ENCODE measurements around the gene JHY.

The JHY gene

DNA sequence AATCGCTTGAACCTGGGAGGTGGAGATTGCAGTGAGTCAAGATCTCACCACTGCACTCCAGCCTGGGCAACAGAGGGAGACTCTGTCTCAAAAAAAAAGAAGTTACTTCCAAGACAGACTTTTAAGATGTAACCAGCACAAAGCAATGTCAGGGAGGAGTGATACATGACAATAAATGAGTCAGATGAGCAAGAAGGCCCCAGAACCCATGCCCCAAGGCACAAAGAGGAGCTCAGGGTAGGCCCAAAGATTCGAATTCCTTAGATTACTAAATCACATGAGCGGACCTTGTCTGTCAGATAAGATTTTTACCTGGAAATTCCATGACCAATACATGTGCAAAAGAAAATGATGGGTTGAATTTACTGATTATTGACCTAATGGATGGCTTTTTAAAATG is 10.5 kb upstream of the JHY start:
- no peak for DNase-seq

DNA sequence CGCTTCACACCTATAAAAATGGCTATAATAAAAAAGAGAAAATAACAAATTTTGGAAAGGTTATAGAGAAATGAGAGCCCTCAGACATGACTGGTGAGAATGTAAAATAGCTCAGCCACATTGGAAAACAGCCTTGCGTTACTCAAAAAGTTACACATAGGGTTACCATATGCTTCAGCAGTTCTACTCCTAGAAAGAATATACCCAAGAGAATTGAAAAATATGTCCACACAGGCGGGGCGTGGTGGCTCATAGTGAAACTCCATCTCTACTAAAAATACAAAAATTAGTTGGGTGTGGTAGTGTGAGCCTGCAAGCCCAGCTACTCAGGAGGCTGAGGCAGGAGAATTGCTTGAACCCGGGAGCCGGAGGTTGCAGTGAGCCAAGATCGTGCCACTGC is 7.6 kb upstream of the JHY start:
- no peak for DNase-seq

DNA sequence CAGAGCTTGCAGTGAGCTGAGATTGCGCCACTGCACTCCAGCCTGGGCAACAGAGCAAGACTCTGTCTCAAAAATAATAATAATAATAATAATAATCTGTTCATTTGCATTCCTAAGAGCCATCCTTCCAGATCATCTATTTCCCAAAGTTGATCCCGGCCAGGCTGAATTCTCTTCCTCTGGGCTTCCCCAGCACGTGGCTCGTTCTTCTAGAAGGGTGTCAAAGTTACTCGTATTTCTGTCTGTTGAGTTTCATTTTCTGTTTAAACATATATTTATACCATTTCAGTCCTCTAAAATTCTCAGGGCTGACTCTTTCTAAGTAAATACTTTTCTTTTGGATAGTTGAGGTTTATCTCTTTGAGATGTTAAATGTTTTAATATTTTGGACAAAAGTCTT is 4.8 kb upstream of the JHY start:
- DNase-seq, result no peak

DNA sequence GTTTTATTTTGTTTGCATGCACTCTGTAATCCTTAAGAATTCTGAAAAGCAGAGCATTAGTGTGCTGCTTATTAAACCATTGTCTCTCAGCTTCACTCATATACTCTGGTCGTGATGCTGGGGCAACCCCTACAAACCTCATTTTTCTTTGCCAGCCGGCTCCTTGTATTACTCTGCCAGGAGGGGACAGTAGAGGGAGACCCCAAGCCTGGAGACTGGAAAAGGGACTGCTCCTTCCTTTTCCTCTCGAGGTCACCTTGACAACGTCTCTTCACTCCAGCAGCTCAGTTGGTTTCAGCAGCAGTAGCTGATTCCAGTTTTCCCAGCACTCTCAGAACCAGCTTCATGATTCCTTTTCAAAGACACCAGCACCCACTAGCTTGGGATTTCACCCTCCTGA is 2.8 kb upstream of the JHY start:
- no peak for DNase-seq

DNA sequence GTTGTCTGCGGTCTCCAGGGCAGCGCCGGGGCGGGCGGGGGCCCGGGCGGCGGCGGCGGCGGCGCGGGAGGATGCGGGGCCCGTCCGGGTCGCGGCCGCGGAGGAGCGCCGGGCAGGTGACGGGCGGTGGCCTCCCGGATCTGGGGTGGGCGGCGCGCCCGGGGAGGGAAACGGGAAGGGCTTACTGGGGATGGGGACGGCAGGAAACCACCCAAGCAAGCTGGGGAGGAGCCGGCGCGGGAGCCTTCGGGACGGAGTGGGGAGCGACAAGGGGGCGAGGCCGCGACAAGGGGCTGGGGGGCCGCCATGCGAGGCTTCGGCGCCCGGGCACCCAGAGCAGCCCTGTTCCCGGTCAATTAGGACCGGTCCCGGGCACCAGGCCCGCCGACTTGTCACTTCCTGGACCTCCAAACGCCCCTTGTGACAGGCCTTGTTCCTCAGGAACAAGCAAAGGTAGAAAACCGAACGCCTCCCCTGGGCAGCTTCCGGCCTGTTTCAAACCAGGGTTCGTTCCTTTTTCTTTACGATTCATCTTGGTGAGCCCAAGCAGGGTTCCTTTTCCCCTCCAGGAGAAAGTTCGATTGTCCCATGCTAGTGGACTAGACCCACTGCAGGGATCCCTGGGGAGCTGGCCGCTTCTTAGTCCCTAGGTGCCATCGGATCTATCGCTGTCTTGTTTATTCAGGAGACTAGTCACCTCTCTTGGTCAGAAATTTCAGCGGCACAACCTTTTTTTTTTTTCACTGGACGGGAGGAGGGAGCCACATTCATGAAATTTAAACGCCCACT is 492 bp downstream of the JHY start:
- peak; percentile 83 for DNase-seq

DNA sequence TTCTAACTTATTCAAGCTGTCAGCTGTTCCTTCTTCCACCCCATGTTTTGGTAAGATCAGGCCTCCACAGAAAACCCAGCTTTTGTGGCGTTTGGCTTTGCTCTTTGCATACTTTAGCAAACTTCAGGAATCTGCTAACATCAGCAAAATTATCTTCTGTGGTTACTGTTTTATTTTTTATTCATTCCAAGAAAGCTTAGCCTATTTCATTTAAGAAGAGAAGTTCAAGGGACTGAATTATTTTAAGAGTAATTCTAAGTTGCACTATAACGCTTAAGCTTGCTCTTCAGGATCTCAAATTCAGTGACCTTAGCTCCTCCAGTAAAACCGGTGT is 1.1 kb downstream of the JHY start:
- DNase-seq, result no peak

DNA sequence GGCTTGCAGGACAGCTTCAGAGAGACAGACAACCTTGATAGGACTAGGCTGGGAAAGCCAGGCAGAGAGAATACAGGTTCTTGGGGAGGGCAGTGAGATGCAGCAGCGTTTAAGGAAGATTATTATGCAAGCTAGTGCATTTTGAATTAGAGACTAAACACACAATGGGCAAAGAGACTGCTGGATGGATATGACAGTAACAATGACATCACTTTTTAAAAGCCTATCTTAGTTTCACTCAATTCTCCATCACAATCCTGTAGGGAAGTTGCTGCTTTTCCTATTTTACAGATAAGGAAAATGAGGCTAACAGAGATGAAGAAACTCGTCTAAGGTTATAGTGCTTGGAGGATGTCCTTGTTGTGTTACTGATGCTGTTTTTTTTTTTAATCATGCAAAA is 5.6 kb downstream of the JHY start:
- no peak for DNase-seq

DNA sequence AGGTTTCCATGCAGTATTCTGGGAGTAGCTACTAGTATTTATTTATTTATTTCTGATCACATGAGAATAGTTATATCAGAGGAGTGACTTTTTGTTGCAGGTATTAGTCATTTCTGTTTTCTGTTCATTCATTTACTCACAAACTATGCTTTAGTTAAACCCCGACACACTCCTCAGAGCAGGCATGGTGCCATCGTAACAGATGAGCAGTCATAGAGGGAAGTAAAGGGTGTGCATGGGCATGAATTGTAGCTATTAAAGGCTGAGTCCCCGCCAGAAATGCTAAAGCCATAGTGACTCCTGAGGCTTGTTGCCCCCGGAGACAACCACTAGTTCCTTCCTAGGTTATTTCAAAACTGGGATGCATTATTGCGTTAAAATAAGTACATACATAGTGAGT is 10.6 kb downstream of the JHY start:
- no peak for DNase-seq

DNA sequence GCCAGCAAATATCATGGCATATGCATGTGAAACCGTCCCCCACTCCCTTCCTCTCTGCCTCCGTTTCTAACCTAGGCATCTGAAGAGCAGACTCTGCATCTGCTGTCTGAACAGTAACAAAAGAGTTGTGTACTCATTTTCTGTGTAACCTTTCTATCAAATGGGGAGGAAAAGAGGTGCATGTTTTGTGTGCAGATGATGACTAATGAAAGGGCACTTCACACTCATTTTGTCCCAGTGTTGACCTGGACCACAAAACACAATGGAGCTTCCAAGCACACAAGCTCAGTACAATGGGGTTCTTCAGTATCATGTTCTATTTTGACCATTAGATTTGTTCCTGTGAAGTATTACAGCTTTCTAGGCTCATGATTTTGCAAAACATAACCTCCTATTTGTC is 13.0 kb downstream of the JHY start:
- no peak for DNase-seq

DNA sequence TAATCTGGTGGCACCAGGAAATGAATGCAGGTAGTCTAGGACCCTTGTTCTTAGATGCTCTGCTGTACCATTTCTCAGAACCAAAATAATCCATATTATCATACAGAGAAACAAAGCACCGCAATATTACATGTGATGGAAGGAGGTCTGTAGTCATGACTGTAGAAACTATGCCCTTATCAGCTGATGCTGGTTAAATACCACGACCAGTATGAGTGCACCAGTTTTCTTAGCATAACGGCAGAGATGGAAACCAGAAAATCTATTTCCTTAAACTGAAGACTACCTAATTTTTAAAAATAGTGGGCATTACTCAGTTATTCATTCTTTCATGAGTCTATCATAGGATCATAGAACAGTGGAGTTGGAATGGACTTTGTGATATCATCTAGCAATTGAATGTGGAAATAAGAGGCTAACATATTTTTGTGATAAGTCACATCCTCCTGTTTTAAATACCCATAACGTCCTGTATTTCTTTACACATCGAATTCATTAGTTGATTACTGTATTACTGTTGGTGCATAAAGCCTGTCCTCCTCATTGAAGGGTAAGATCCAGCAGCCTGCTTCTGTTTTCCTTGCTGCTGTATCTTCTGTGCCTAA is 15.1 kb downstream of the JHY start:
- no peak for DNase-seq

DNA sequence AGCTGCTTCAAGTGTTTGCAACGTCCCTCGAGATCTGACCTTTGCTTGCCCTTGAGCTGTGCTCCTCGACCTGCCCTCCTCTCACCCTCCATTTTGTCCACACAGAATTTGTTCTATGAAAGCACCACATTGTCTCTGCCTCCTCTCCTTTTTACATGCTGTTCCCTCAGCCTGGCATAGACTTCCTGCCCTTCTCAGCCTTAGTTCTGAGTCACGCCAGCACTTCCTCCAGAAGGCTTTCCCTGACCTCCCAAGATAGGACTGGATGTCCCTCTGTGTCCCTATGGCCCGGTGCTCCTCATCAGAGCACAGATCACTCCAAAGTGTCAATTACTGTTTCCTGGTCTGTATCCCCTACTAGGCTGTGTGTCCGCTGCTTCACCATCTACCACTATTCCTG is 16.2 kb downstream of the JHY start:
- DNase-seq, result no peak

DNA sequence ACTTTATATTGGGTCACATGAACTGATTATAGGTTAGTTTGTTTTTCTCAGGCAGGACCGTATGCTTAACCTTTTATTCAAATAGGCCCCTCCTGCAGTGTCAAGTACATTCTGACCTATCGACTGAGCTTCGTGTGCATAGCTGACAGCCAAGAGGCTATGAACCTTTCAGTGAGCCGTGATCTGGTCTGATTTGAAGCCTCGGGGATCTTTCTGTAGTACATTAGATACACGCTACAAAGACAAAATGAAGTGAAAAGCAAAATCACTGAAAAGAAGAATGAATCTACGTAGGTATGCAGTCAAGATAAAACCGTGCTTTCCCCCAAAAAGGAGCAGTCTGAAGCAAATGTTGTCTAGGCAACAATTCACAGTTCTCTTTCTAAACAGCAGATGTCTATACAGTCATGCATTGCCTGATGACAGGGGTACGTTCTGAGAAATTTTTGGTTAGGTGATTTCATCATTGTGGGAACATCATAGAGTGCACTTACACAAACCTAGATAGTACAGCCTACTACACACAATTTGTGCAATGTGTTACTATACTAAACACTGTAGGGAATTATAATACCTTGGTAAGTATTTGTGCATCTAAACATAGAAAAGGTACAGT is 18.1 kb downstream of the JHY start:
- DNase-seq, result peak; percentile 64

DNA sequence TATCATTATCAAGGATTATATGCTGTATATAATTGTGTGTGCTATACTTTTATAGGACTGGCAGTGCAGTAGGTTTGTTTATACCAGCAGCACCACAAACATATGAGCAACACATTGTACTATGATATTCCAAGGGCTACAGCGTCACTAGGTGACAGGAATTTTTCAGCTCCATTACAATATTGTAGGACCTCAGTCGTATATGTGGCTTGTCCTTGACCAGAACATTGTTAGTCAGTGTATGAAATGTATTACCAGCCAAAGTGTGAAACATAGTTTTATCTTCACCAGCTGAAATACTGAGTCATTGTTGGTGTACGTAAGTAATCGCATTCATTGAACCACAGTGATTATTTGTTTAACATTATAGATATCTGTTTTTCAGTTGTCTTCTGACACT is 20.4 kb downstream of the JHY start:
- no peak for DNase-seq

DNA sequence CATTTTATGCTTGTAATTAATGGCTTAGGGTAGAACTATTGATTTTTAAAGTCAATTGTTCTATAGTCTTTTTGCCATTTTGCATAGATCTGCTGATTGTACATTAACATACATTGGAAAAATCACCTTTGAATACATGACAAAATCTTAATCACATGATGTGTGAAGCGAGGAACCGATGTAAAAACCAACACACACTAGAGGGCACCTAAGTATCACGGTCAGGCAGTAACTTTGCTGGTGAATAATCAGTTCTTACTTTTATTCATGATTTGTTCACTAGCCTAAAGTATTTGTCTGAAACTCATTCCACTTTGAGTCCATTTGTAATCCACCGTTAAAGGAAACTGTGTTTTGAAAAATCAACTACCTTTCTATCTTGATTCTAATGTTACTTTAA is 28.2 kb downstream of the JHY start:
- DNase-seq, result no peak

DNA sequence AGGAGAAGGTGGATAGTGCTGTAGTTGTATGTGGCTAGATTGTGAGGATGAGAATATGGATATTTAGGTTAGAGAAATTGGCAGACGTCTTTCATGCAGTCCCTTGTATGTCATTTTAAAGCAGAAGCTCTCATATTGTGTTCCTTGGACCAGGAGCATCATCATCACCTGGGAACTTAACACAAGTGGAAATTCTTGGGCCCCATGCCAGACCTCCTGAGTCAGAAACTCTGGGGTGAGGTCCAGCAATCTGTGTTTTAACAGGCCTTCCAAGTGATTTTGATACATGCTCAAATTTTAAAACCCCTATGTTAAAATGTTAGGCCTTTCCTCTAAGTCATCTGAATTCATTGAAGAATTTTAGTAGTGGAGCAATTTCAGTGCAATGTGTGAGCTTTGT is 34.8 kb downstream of the JHY start:
- DNase-seq, result no peak

DNA sequence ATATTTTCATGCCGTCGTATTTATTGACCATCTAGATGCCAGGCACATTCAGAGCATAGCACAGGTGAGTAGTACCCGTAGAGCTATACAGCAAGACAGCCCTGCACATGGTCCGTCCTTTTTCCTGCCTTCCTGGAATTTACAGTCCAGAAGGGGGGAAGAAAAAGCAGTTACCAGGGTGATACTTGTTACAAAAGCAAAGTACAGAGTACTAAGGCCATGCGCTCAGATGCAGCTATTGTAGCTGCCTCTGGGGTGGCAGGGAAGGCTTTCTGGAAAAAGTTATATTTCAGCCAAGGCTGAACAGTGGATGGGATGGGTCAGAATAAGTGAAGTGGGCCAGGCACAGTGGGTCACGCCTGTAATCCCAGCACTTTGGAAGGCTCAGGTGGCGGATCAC is 36.2 kb downstream of the JHY start:
- DNase-seq, result no peak

DNA sequence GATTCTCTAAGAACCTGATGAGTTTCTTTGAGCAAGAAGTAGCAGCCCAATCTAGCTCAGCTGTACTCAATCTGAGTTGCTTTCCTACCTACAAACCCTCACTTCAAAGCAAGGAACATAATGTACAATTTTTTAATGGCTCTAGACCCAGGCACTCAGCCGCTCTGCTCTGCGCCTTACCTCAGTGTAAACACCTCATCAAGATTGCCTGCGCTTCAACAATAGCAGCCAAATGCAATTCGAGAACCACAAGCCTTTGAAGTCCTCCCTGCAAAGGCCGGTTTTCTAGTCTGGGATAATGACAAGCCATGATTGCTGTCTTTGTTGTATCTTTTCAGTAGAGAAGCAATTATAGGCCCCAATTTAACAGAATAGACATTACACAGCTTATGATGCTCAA is 38.0 kb downstream of the JHY start:
- DNase-seq, result no peak

DNA sequence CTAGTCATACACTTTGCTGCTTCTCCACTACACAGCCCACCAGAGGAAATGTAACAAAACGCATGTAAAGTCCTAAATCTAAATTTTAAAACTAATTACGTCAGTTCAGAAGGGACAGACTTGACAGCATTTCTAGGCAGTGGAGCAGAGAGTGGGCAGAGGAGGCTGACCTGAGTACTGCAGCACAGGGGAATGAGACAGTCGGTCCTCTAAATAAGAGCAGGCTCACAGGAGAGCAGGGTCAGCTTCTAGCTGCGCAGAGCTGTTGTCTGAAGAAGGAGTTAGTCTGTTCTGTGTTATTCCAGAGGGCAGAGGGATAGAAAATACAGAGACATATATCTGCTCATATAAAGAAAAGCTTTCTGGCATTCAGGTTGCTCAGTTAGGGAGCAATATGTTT is 40.3 kb downstream of the JHY start:
- no peak for DNase-seq

DNA sequence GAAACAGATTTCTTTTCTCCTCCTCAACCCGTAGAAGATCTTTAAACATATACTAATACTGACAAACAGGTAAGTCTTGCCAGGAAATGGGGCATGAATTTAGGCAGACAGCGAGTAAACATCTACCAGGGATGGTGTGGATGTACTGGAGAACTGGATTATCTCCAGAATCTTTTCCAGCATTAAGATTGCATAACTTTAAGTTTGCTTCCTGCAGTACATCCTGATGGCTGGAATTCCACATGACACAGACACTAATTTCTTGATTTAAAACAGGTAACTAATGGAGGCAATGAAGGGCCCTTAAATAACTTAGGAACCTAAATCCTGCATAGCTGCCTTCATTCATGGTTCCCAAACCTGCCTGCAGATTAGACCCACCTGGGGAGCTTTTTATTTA is 40.7 kb downstream of the JHY start:
- no peak for DNase-seq

DNA sequence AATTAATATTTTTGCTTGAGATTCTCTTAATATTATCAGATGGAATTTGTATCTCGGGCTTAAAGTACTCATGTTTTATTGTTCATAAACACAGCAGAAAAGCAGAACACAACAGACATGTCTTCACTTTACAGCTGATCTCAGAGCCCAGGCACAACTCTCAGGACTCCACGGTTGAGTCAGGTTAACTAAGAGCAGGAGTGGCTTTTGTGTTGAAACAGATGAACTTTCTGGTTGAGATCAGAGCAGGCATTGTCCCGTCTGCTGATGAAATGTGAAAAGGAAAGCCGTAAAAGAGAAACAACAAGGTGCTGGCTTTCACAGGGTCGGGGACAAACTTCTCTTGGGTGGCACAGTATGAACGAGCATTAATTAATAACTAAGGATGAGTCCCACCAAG is 49.0 kb downstream of the JHY start:
- DNase-seq, result no peak

DNA sequence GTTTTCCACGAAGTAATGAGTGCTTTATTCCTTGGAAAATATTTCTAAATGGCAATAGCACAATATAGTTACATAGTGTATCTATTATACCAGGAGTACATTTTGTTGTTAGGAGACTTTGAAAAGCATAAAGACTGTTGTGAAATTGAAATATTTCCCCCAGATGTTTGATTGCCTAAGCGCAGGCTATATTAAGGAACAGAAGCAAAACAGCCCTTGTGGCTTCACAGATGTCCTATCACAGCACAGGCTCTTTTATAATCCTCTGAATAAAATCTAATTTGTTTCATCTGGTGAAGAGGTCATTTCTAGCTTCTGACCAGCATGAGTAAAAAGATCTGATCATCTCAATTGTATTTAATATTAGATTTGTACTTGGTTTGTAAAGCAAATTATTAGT is 50.9 kb downstream of the JHY start:
- no peak for DNase-seq

DNA sequence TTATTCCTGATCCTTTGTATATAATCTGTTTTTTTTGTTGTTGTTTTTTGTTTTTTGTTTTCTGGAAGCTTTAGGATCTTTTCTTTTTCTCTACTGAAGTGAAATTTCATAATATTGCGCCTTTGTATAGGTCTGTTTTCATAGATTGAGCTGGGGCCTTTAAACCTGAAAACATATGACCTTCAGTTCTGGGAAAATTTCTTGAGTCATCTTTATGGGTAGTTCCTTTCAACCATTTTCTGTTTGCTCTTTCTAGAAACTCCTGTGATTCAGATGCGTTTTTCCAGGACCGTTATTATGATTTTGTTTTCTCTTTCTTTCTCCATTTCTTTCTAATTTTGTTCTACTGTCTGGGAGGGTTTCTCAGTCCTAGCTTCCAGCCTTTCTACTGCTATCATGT is 55.4 kb downstream of the JHY start:
- DNase-seq, result no peak

DNA sequence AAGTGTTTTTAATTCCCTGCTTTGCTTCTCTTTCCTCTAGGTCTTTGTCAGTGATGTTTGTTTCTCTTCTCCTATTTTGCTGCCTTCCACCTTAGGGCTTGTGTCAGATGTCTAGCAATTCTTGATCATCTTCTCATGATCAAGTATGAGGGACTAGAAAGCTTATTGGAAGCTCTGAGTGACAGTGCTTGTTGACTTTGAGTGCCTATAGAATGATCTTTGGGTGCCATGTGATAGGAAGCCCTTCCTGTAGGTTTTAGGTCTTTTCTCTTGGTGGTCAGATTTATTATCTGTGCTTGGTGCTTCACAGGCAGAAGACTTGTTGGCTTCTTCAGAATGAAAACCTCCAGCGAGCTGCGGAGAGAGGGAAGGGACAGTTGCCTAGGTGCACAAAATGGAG is 56.0 kb downstream of the JHY start:
- DNase-seq, result no peak

DNA sequence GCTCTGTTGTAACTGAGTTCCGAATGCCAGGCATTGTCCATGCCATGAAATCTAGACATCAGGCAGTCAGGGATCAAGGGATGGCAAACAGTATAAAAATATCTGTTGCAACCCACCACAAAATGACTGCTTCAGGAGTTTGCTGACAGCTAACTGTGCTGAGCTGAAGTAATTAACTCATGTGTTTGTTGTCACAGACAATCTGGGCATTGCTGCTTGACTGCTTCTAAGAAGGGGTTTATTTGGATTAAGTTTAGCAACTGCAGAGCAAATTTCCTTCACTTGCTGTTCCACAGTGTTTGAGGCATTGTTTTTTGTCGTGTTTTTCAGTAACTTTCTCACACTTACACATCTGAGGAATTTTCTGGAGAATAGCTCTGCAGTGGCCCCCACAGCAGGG is 68.7 kb downstream of the JHY start:
- peak; percentile 67 for DNase-seq

DNA sequence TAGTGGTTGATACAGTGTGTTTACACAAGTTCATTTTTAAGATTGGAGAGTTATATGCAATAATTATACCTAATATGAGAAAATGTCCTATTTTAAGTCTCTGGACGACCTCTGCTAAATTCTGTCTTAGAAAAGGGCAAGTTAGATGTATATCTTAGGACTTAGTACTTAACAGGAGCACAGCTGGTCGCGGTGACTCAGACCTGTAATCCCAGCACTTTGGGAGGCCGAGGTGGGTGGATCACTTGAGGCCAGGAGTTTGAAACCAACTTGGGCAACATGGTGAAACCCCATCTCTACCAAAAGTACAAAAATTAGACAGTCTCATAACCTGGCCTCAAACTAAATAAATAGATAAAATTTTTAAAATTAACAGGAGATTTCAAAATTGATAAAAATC is 71.9 kb downstream of the JHY start:
- DNase-seq, result no peak

Data from eye (tissue), 1 donor.